ENCODE data around the gene DNAJC16.
"Not testable (repeated sequence)": the region's sequence is repeated elsewhere in the genome, so short reads cannot be mapped to it uniquely, and the experiment has no call there.

The DNAJC16 gene

GRCh38 chr1:15526490-15527339 lies at the start of gene DNAJC16:
Gene DNAJC16, plus strand, starts transcription at chr1:15526848. Its CDS starts 2,258 bp downstream, at chr1:15529106.
- DNase-seq (ENCODE audit: extremely low read depth in 1 of 2, low read depth in 1 of 2), result peak; percentile 90 to 94

- no peak for DNase-seq (ENCODE audit: extremely low read depth in 1 of 2, low read depth in 1 of 2)
These were observed 49.7 kb upstream of the DNAJC16 start for GRCh38 chr1:15476927-15477326.

DNA sequence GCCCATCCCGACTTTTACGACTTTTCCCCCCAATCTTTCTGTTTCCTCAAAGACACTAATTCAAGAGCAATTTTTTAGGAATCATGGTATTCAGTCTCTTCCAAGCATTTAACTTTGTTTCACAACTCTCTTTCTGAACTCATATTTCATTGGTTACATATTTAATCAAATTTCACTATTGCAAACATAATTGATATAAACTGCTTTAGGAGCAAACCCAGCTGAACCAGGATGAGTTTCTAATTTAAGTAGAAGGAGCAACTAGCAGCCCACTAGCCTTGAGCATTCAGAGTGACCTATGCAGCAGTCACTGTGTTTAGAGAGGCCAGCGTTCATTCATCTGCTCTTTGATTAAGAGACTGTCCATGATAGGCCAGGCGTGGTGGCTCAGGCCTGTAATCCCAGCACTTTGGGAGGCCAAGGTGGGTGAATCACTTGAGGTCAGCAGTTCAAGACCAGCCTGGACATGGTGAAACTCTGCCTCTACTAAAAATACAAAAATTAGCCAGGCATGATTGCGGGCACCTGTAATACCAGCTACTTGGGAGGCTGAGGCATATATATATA lies 48.9 kb upstream of the DNAJC16 start:
- DNase-seq (ENCODE audit: extremely low read depth in 1 of 2, low read depth in 1 of 2), result no peak

DNA sequence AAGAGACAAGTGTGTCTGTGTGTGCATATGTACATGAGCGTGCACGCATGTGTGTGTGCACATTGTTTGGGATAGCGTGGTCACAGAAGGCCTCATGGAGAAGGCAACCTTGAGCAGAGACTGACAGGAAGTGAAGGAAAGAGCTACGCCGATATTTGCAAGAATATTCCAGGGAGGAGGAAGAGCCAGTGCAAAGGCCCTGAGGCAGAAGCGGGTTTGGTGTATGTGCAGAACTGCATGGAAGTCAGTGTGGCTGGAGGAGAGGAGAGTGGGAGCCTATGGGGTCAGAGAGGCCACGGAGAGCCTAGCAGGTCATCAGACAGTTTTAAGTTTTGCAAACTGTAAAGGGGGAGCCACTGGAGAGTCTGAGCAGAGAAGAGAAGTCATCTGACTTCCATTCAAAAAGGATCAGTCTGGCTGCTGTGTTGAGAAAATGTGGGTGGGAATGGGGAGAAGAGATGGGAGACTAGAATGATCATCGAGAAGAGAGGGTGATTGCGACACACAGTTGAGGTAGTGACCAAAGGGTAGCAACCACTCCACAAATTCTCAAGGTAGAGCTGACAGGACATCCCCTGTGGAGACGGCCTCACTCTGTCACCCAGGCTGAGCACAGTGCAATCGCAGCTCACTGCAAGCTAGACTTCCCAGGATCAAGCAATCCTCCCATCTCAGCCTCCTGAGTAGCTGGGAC lies 46.8 kb upstream of the DNAJC16 start:
- no peak for DNase-seq (ENCODE audit: extremely low read depth in 1 of 2, low read depth in 1 of 2)

DNA sequence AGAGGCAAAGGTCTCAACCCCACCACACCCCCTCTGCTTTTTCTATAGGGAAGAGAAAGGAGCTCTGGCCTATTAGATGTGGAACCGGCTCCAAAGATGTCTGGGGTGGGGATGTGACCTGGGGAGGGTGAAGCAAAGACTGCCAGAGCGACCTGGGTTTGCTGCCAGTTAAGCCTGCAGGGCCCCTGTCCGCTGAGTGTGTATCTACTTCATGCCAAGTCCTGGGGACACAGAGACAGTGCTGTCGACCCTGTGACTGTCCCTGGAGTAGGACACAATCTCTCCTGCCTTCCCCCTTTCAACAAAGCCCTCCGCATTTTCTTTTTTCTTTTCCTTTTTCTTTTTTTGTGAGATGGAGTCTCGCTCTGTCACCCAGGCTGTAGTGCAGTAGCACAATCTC lies 44.2 kb upstream of the DNAJC16 start:
- DNase-seq (ENCODE audit: extremely low read depth in 1 of 2, low read depth in 1 of 2), result not testable (repeated sequence)

- DNase-seq (ENCODE audit: extremely low read depth in 1 of 2, low read depth in 1 of 2), result not testable (repeated sequence)
These were observed 43.6 kb upstream of the DNAJC16 start for GRCh38 chr1:15482983-15483543.

GRCh38 chr1:15483971-15484370 lies 42.7 kb upstream of the DNAJC16 start:
- no peak for DNase-seq (ENCODE audit: extremely low read depth in 1 of 2, low read depth in 1 of 2)

GRCh38 chr1:15484443-15484842 lies 42.2 kb upstream of the DNAJC16 start:
- not testable (repeated sequence) for DNase-seq (ENCODE audit: extremely low read depth in 1 of 2, low read depth in 1 of 2)

GRCh38 chr1:15485636-15486035 lies 41.0 kb upstream of the DNAJC16 start:
- DNase-seq (ENCODE audit: extremely low read depth in 1 of 2, low read depth in 1 of 2), result no peak

DNA sequence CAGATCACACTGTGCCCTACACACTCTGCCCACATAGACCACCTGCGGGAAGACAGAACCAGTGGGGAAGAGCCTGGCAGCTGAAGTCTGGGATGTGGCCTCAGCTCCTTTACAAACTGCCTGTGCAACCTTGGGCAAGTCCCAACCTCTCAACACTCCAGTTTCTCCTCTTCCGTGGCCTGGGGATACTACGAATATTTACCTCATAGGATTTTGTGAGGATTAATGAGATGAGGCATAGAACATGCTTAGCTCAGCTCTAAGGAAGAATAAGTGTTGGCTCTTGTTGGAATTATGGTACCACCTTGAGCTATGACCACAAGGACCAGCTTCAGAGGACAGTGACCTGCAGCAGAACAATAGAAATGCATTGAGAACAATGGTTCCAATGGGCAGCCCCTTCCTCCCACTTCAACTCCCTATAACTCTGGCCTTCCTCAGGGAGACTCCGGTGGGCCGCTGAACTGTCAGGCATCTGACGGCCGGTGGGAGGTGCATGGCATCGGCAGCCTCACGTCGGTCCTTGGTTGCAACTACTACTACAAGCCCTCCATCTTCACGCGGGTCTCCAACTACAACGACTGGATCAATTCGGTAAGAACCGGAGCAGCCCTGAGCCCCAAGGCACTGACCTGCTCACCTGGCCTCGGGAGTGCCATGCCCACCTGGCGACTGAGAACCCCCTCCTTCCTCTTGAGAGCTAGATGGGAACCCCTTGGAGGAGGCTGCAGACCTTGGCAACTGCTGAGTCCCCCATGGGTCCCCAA lies 39.6 kb upstream of the DNAJC16 start:
- not testable (repeated sequence) for DNase-seq (ENCODE audit: extremely low read depth in 1 of 2, low read depth in 1 of 2)

- DNase-seq (ENCODE audit: extremely low read depth in 1 of 2, low read depth in 1 of 2), result no peak
These were observed 38.3 kb upstream of the DNAJC16 start for GRCh38 chr1:15488371-15488770.

- DNase-seq (ENCODE audit: extremely low read depth in 1 of 2, low read depth in 1 of 2), result no peak
These were observed 37.5 kb upstream of the DNAJC16 start for GRCh38 chr1:15489052-15489736.

- not testable (repeated sequence) for DNase-seq (ENCODE audit: extremely low read depth in 1 of 2, low read depth in 1 of 2)
These were observed 35.6 kb upstream of the DNAJC16 start for GRCh38 chr1:15491010-15491409.

GRCh38 chr1:15492596-15492995 lies 34.1 kb upstream of the DNAJC16 start:
- no peak for DNase-seq (ENCODE audit: extremely low read depth in 1 of 2, low read depth in 1 of 2)

DNA sequence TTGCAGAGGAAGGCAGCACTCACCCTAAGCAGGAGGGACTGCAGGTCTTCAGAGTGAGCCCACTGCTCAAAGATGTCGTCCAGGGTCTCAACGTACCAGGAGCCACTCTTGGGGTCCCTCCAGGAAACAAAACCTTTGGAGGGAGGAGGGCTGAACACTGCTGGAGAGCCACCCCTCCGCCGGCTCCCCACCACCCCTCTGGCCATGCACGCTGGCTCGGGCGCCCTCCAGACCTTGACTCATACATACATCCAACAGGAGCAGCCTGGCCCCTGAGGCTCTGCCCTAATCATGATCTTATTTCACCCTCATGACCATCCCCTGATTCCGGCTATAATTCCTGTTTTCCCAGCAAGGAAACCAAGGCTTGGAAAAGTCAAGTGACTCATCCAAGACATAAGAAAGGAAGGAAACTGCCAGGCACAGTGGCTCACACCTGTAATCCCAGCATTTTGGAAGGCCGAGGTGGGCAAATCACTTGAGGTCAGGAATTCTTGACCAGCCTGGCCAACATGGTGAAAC lies 32.7 kb upstream of the DNAJC16 start:
- DNase-seq (ENCODE audit: extremely low read depth in 1 of 2, low read depth in 1 of 2), result no peak

- DNase-seq (ENCODE audit: extremely low read depth in 1 of 2, low read depth in 1 of 2), result no peak
These were observed 26.2 kb upstream of the DNAJC16 start for GRCh38 chr1:15500184-15501178.

DNA sequence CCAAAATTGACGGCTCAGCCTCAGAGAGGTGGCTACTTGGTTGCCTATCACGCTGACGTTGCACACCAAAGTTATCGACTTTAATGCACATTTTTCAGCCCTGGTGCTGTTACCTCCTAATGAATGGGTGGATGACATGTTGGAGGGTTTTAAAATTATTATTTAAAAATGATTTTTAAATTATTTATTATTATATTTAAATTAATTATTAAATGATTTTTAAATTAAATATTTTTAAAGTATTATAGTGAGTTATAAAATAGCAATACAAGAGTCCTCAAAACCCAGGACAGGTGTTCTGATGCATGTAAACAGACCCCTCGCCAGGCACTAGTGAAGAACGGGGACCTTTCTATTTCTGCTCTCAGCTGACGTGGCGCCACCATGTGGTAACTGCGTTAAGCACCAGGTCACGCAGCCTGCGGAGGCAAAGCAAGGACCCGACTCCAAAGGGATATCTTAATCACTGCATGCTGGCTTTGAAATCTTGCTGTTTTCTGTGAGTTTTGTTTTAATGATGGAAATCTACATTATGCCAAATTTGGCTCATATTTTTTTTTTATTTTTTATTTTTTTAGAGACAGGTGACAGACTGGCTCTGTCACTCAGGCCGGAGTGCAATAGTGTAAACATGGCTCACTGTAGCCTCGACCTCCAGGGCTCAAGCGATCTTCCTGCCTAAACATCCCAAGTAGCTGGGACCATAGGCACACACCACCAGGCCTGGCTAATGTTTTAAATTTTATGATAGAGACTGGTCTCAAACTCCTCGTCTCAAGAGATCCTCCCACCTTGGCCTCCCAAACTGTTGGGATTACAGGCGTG lies 25.2 kb upstream of the DNAJC16 start:
- peak in 1 of 2 donors; percentile 13 for DNase-seq (ENCODE audit: extremely low read depth in 1 of 2, low read depth in 1 of 2)

DNA sequence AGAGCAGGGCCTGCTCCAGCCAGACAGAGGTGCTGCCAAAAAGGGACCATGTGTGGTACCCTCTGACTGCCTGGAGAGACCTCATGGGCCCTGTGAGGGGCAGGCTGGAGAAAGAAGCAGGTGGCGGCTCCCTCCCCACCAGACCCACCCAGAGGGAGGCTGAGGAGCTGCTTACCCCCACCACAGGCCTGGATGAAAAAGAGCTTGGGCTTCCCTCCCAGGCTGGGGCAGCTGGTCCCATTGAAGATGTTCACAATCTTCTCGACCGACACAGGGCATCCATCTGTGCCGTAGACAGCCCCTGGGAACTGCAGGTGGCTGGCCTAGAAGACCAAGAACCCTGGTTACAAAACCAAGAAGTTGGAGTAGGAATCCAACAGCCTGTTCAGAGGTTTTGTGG lies 22.2 kb upstream of the DNAJC16 start:
- no peak for DNase-seq (ENCODE audit: extremely low read depth in 1 of 2, low read depth in 1 of 2)
